KBM-7 (cell line): ENCODE data around the gene PIN4.
"Not testable (repeated sequence)": the region's sequence is repeated elsewhere in the genome, so short reads cannot be mapped to it uniquely, and the experiment has no call there.

ENCODE experiments used
- DNase-seq: peaks from one replicate; pipeline ENCODE4 v3.0.0-alpha.2; 2015
- in situ Hi-C: fragments of 300-500 bp; cut with MboI; formaldehyde crosslinking; loops from 2 replicates; pipeline ENCODE4 v1.14.3; 2020; ENCODE audit warnings: low sequenced_read_pairs, low pct_unique_long_range_greater_than_20kb, mixed read lengths

PIN4 gene

DNA sequence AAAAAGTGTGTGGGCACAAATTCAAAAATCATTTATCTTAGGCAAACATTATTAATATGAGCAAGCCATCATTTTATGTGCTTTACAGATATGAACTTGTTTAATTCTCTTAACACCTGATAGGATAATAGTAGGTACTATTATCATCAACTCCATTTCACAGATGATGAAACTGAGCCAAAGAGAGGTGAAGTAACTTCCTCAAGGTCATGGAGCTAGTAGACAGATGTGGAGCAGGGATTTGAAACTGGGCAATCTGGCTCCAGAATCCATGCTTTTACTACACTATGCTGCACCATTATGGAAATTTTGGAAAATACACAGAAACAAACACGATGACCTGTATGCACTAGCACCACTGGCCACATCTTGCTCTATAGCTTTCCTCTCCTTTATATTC lies 1.0 kb upstream of the PIN4 start:
- in situ Hi-C loops = no loop called here
- no peak for DNase-seq

DNA sequence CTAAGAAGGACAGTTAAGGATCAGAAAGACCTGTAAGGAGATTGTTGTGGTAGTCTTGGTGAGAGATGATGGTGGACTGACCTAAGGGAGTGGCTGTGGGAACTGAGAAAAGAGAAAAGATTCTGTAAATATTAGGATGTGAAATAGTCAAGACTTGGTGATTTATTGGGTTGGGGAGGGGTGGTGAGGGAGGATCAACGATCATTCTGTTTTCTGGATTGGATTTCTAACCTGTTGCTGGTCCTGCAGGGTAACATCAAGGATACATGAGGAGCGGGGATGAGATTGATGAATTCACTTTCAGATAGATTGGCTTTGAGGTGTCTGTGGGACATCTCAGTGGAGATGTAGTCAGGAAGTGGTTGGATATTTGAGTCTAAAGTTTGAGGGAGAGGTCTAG lies 1.4 kb downstream of the PIN4 start:
- in situ Hi-C loops = no loop called here
- no peak for DNase-seq

DNA sequence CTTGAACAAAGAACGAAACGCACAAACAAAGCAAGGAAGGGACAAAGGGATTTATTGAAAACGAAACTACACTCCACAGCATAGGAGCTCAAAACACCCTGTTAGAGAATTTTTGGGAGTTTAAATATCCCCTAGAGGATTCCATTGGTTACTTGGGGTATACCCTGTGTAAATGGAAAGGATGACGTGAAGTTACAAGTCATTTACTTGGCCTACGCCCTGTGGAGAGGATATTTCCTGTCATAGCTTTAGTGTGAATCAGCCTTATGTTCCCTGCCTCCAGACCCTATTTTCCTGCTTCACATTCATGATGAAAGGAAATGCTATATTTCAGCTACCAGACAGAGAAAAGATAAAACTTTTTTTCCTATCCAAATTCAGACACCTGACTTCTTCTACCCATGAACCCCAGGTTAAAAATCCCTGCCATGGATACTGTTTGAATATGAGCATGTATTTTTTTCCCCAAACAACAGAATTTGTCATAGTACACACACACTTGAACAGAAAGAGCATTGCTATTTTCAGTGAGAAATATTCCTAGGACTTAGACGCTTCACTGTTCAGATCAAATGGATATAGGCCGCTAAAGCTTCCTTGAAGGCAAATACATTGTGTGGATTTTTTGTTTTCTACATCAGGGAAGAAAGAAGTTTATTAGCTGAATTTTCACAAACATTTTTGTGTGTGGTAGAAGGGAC lies 20.4 kb downstream of the PIN4 start:
- in situ Hi-C loops = no loop called here
- no peak for DNase-seq

GRCh38 chrX:72202792-72203401 lies 21.3 kb downstream of the PIN4 start:
- no peak for DNase-seq
- in situ Hi-C loops = no loop called here

DNA sequence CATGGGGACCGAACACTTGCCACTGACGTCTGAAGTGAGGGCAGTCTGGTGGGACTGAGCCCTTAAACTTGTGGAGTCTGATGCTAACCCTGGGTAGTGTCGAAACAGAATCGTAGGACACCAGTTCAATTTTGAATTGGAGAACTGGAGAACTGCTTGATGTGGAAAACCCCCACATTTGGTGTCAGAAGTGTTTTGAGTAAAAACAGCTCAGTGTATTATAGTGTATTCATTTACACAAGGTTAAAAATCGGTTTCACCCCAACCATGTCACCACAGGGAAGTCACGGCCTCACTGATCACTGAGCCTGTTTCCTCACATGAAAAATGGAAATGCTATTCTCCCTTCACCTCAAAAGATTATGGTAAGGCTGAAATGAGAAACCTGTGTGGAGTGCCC lies 21.9 kb downstream of the PIN4 start:
- no peak for DNase-seq
- in situ Hi-C loops = no loop called here

- DNase-seq = no peak
- in situ Hi-C loops = no loop called here
Observed at GRCh38 chrX:72205706-72206105, 24.1 kb downstream of the PIN4 start.

DNA sequence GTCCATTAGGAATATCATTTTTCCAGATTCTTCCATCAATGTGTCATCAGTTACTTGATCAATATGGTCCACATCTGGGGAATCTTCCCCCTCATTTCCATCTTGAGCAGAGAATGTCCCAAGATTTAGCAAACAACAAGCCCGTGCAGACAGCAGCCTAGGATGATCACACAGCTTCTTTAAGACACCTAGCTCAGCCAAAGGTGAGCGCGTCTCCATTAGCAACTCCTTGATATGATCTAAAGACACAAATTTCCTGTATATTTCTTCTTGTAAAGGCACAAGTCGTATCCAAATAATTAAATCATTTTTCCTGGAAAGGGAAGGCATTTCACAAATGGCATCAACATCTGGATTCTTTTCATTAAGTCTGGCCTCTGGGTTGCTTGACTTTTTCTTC lies 25.8 kb downstream of the PIN4 start:
- DNase-seq = no peak
- in situ Hi-C loops = no loop called here

DNA sequence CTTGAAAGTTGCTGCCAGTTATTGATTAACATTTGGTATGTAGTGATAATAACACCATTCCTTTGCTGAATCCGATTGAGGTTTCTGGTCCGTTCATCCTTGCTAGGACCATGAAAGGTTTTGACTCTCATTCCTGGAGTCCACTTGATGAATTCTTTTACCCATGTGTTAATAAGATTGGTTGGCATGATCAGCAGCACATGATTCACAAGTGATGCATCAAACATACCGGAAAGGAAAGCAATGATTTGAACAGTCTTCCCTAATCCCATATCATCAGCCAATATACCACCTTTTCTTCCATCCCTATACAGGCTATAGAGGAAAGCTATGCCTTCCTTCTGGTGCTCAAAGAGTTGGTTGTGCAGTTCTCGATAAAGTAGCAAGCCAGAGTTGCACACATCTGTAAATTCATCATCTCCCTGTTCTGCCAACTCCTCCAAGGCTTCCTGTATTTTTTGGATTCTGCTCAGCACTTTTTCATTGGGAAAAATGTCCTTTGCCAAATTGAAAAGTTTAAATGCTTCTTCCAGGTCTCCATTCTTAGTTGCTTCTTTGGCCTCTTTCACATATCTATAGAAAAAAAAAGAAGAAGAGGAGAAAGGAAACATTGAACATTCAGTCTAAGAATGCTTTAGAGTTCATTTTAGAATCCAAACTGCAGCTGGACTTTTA lies 26.7 kb downstream of the PIN4 start:
- DNase-seq = no peak
- in situ Hi-C loops = no loop called here

DNA sequence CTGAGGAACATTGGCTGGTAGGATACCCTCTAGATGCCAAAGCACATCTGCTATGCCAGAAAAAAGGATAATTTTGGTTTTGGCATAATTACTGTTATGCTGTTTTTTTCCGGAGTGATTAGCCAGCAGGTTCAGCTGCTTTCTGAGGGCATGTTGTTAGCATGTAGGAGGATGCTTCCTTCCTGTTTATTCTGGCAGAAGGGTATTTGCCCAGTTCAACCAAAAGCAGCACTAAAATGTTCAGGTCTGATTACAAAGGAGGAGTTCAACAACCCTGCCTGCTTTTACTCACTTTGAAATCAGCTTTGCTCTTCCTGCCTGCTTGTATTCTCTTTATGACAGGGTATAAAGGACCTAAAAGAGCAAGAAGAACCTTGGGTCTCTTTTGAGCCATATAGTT lies 35.4 kb downstream of the PIN4 start:
- in situ Hi-C loops = no loop called here

DNA sequence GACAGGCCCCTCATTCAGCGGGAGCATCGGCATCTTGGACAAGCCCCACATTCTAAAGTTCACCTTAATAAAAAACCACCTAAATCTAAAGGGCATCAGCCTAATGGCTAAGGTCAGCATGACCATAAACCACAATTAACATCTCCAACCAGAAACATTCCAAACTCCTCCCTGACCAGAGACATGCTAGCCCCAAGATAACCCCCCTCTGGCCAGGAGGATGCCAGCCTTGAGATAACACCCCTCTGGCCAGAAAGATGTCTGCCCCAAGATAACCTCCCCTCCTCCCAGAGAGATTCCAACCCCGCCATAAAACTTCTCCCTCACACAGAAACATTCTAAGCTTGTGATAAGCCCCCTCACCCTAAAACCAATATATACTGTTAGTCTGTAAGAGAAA lies 38.8 kb downstream of the PIN4 start:
- DNase-seq, in situ Hi-C loops: not testable (repeated sequence)

More for the DNA sequence above, 35.4 kb downstream of the PIN4 start:
- DNase-seq = peak; percentile 8

- no peak for DNase-seq
- in situ Hi-C loops = no loop called here
Observed at GRCh38 chrX:72230290-72230689, 48.7 kb downstream of the PIN4 start.

- in situ Hi-C loops = no loop called here
- DNase-seq = no peak
Observed at GRCh38 chrX:72236841-72237240, 55.3 kb downstream of the PIN4 start.

DNA sequence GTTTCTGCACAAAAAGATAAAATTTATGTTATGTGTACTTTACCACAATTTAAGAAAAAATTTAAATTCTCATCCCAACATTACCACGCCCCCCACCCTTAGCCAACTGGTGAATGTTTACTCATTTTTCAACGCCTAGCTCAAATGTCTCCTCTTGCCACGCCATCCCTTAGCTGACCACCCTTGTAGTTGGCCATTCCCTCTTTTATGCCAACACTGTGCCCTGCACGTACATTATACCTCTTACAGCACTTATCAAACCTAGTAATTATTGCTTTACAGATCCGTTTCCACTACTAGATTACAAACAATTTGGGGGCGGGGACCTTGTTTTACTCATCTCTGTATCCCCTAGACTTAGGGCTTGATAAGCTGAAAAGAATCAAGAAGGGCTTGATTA lies 56.6 kb downstream of the PIN4 start:
- no peak for DNase-seq
- in situ Hi-C loops = no loop called here

DNA sequence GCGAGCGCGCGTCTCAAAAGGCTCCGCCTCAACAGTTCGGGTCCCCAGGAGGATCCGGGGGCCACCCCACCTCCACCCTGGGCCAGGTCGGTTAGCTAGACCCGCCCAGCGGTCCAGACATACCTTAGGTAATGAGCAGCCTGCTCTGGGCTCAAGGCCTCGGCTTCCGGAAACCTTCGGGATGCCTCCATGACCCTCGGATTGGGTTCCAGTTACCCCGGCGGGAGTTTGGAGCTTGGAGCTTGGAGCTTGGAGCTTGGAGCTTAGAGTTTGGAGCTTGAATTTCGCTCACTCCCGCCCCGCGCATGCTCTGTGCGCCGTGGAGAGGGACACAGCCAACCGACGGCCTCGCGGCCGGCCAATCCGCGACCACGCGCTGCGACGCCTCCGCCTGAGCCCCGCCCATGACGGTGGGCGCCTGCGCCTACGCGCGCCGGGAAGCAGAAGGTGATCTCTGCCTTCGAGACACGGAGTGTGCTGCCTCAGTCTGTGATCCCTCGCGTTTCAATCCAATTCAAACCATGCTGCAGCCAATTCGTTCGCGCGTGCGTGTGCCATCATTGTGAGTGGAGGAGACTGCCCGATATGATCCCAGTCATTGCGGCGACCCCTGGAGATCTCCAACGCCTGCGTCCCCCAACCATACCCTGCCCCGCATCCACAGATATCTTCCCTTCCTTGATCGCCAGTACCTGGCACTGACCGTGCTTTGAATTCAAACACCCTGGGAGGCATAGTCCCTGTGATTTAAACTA lies 57.3 kb downstream of the PIN4 start, which contains the start of gene ERCC6L:
Gene ERCC6L, minus strand, starts transcription at position 307 of the 755 bp plus-strand sequence. Its CDS starts 116 bp downstream, at position 191.
- in situ Hi-C loops = no loop called here
- DNase-seq = peak; percentile 95

DNA sequence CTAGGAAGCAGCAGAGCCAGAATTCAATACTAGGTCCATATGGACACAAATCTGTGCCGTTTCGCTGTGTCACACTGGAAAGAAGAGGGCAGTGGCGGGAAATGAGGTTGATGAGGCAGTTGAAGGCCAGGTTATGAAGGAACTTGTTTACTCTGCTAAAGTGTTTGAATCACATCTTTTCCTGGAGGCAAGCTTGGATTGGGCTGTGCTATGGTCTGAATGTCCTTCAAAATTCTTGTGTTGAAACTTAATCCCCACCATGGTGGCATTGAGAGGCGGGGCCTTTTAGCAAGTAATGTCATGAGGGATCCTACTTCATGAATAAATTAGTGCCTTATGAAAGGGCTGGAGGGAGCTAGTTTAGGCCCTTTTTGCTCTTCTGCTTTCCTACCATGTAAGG lies 59.4 kb downstream of the PIN4 start:
- DNase-seq = no peak
- in situ Hi-C loops = no loop called here

- in situ Hi-C loops = no loop called here
- peak; percentile 20 for DNase-seq
Observed at GRCh38 chrX:72243472-72243871, 61.9 kb downstream of the PIN4 start.

DNA sequence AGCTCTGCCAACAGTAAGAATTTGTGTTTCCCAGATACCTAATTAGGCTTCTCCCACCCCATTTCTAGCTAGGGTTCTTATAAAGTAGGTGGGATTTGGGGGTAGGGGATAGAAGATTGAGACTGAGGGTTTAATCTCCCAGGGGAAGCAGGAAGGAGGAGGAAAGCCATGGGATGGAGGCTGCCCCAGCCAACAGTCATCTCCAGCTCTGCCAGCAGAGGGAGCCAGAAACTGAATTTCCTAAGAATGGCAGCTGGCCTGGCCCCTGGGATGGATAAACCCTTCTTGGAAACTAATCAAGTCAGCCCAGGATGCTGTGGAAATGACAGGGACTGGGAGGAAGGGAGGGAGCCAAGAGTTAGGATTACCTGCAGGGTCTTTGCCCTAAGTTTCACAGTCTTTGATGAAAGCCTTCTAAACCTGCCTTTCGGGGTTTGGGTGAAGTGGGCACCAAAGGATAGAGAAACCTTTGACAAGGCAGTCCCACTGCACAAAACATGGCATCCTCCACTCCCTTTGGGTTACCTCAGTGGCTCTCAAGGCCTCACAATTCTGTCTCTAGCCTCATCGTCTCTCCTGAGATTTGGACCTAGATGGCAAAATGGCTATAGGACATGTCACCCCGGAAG lies 64.0 kb downstream of the PIN4 start:
- in situ Hi-C loops = no loop called here

DNA sequence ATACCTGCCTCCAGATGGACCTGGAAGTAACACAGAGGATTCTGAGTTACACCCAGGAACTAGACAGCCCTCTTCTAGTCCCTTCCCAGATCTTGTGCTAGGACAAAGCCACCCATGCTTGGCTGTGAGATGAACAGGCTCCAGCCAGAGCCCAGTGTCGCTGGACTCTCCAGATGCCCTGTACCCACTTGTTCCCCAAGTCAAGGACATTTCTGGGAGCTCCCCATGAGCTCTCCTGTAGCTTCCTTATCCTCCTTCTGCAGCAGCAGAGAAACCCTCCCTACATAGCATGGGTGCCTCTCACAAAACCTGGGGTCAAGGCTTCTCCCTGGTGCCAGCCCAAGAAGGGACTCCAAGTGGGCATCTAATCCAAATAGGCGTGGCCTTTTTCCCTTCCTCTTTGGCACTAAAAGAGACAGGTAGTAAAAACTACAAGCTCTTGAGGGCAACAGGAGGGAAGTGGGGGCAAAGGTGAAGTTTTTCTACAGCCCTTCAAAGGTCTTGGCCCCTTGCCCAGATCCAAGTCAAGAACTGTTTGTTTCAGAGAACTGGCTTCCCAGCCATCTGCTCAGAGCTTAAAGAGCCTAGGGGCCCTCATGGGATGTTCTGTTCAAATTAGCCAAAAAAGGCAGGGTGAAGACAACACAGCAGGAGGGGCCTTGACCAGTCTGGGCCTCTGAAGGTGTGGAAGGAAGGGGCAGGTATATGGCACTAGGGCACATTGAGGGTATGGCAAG lies 65.8 kb downstream of the PIN4 start:
- DNase-seq = no peak
- in situ Hi-C loops = no loop called here

More for the DNA sequence above, 64.0 kb downstream of the PIN4 start:
- peak; percentile 75 for DNase-seq
